ENCODE measurements around the gene OTULINL.

The OTULINL gene

DNA sequence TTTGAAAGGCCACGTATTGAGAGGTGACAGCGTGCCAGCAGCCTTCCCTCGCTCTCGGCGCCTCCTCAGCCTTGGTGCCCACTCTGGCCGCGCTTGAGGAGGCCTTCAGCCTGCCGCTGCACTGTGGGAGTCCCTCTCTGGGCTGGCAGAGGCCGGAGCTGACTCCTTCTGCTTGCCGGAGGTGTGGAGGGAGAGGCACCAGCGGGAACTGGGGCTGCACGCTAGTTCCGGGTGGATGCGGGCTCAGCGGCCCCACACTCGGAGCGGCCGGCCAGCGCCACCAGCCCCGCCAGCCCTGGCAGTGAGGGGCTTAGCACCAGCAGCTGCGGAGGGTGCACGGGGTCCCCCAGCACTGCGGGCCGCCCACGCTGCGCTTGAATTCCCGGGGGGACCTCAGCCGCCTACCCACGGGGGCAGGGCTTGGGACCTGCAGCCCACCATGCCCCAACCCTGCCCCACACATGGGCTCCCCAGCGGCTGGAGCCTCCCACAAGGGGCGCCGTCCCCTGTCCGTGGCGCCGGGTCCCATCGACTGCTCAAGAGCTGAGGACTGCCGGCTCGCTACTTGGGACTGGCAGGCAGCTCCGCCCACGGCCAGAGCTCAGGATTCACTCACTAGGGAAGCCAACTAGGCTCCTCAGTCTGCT lies 4.4 kb upstream of the OTULINL start:
- no peak for DNase-seq (ENCODE audit: low spot score)

DNA sequence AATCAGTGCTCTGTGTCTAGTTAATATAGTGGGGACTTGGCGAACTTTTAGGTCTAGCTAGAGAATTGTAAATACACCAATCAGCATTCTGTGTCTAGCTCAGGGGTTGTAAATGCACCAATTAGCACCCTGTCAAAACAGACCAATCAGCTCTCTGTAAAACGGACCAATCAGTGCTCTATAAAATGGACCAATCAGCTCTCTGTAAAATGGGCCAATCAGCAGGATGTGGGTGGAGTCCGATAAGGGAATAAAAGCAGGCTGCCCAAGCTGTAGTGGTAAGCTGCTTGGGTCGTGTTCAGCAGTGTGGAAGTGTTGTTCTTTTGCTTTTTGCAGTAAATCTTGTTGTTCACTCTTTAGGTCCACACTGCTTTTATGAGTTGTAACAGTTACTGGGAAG lies 3.6 kb upstream of the OTULINL start:
- no peak for DNase-seq (ENCODE audit: low spot score)

DNA sequence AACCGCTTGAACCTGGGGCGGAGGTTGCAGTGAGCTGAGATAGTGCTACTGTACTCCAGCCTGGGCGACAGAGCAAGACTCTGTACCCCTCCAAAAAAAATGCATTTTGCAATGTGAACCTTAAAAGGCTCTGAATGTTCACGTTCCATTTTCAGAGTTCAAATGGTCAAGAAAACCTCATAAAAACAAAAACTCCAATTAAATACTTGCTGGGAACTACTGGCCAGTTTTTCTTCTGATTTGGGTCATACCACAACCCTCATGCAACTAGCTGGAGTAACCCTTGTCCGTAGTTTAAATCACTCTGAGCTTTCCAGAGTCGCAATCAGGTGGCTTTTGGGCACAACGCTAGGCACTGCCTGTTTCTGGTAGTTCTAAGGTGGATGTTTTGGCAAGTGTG lies 2.3 kb upstream of the OTULINL start:
- DNase-seq (ENCODE audit: low spot score), result no peak

DNA sequence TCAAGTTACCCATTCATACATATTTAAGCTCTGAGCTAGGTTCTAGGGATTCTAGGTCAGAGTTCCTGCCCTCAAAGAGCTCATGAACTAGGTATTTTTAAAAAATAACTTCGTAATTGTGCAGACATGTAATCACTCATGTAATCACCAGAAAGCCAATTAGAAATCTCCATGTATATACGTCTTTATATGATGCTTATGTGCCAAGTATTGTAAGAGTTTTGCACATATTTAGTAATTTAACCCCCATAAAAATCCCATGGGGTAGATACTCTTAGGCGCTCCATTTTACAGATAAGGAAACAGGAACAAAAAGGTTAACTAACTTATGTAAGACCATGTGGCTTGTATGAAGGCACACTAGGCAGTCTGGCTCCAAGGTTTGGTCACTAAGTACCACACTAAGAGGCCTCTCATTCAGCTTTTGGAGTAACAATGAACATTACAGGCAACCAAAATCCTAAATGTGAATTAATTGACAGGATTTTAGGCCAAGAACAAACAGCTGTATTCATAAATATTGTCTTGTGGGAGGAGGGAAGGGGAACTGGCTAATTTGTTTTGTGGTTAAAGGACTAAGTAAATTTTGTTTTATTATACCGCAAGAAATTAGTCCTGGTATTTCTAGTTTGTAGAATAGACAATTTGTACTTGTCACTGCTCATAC lies 1.7 kb upstream of the OTULINL start:
- no peak for DNase-seq (ENCODE audit: low spot score)

DNA sequence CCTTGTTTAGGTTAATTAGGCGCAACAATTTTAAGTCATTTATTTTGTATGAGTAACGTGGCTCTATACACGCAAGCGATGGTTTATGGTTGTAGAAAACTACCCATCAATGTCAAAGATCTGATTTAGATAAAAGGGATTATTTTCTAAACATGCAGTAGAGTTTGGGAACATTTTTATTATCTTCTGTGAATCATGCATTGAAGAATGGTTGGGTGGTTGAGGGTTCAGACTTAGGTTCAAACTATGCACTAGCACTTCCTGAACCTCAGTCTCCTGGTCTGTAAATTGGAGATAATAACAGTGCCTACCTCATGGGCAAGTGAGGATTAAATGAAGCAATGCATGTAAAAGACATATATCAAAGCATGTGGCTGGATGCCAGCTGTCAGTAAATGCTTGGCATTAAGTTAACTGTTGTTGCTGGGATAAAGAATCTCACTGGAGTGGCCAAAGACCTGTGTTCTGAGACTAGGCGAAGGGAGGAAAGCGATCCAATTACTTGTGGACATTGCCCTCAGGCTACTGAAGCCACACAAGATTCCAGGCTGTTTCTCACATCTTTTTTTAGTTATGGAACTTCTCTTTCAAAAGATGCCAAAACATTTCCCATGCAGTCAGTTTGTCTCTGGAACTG lies 1.1 kb upstream of the OTULINL start:
- DNase-seq (ENCODE audit: low spot score), result no peak

DNA sequence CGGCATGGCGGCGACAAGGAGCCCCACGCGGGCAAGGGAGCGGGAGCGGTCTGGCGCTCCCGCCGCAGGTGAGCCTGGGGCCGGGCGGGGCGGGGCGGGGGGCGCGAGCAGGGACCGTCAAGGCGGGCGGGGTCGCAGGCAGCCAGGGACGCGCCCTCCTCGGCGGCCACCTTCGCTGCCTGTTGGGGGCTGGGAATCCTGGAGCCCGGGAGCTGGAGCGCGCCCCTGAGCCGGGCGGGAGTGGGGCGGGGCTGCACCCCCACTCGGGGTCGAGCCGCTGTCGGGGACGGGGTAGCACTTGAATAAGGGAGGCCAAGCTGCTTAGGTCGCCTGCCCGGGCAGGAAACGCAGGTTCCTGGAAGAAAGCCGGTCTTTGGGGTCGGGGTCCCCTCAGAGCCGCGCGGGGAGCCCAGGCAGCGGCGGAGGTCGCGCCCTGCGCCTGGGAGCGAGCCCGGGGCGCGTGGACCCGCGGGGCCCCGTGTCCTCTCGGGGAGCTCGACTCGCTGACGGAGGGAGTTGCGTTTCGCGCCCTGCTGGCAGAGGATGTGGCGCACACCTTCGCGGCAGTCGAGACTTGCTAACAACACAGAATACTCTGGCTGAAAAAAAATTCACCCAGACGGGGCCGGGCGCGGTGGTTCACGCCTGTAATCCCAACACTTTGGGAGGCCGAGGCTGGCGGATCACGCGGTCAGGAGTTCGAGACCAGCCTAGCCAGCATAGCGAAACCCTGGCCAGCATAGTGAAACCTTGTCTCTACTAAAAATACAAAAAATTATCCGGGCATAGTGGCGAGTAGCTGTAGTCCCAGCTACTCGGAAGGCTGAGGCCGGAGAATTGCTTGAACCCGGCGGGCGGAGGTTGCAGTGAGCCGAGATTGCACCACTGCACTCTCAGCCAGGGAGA lies 552 bp downstream of the OTULINL start:
- peak; percentile 50 for DNase-seq (ENCODE audit: low spot score)

DNA sequence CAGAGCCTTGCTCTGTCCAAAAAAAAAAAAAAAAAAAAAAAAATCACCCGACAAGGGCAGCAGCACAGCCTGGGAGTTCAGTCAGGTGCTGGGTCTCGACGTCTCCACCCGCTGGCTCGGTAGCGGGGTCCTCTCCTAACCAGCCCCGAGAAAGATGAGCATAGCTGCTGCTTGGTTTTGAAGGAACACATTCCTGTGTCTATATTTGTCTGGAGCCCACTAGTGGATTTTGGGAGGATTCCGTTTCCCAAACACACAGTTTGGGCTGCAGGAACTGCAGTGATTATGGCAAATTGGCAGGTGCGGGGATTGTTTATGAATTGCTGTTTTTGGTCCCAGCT lies 1.2 kb downstream of the OTULINL start:
- no peak for DNase-seq (ENCODE audit: low spot score)

DNA sequence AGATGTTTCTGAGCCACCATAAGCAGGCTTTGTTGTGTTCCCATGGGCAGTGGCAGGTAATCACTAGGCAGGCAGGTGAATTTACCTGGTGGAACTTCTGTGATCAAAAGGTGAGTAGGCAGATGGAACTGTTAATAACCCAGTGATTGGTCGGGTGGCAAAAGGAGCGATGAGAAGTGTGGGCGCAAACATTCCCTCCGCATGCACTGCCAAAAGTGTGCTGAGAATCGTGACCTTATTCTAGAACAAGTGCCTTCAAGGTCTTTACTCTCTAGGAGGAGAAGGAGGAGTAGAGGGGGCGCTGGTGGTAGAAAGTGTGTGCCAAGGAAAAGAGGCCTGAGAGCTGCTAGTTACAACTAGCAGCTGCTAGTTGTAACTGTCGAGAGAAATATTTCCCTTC lies 3.3 kb downstream of the OTULINL start:
- DNase-seq (ENCODE audit: low spot score), result no peak

DNA sequence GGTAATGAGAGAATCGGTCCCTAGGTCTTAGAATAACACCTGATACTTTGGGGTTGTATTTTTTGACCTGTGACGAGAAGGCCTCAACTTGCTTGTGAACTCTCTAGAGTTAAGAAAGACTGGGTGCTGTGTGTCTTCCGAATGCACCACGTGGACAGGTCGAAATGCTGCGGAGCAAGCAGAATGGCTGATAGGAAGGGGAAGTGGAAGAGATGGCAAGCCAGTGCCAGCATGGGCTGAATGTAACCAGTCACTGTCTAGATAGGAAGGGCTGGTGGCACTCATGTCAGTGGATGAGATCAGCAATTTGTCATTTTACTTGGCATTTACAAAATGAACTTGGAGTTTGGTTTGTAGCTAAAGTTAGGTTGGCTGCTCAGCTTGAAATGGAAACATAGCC lies 5.6 kb downstream of the OTULINL start:
- DNase-seq (ENCODE audit: low spot score), result no peak

DNA sequence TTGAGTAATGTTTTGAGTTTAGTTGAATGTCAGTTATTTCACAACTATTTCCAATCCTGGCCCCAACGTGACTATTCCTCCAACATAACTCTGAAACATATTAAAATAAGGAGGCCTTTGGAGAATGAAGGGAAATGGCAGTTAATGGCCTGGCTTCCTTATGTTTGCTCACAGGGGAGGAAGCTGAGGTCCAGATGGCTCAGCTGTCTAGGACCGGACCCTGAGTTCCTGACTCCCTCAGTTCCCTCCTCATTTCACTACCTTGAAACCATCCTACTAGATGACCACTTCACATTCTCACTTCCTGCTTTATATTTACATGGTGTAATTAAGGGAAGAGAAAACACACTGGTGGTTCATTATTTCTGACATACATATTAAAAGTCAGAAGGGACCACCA lies 6.6 kb downstream of the OTULINL start:
- DNase-seq (ENCODE audit: low spot score), result no peak

DNA sequence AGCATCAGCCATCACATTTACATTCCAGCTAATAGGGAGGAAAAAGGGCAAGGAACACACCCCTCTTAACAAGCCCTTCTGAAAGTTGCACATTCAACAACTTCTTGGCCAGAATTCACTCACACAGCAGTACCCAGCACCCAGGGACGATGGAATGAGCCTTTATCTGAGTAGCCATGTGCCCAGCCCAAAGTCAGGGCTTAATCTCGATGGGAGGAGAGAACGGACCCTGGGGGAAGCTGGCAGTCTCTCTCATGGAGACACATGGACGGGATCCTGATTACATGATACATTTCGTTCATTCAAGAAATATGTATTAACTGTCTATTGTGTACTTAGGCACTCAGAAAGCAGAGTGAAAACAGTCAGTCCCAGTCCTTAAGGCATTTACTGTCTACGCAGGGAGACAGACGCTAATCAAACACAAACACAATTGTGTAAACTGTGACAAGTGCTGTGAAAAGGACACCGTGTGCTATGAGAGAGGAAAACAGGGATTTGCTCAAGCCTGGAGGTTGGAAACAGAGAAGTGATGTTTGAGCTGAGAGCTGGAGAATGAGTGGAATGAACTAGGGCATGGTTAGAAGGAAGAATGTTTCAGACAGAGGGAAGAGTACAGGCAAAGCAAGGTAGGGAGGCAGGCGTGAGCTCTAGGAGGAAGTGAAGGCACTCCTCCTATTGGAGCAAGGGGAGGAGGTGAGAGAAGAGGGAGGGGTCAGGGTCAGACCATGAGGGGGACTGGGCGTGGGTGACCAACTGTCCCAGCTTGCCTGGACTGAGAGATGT lies 7.4 kb downstream of the OTULINL start:
- no peak for DNase-seq (ENCODE audit: low spot score)

DNA sequence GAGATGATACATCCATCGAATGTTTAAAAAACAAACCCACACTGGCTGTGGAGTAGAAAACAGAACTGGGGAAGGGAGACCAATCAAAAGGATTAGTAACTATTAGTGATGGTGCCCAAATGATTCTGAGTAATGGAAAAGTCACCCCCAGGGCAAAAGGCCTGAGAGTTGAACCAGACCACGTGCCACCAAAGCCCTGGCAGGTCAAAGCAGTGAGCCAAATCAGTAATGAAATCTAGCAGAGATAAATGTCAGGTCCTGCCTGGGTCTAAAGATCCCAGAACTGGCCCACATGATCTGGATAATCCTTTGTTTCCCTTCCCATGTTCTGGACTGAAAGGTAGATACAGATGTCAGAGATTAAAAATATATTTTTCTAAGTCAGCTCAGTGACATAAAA lies 9.4 kb downstream of the OTULINL start:
- DNase-seq (ENCODE audit: low spot score), result no peak

DNA sequence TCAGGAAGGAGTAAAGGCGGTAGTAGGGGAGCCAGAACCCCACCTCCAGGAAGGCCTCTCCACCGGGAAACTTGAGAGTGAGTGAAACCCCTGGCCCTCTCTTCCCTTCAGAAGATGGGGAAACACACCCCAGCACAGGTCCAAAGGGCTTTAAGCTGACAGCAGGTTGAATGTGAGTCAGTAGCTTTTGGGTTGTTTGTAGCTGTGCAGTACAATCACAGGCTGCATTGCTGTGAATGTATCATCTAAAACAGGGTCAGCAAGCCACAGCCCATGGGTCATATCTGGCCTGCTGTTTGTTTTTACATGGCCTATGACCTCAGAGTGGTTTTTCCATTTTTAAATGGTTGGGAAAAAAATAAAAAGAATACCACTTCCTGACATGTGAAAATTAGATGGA lies 10.0 kb downstream of the OTULINL start:
- DNase-seq (ENCODE audit: low spot score), result no peak

DNA sequence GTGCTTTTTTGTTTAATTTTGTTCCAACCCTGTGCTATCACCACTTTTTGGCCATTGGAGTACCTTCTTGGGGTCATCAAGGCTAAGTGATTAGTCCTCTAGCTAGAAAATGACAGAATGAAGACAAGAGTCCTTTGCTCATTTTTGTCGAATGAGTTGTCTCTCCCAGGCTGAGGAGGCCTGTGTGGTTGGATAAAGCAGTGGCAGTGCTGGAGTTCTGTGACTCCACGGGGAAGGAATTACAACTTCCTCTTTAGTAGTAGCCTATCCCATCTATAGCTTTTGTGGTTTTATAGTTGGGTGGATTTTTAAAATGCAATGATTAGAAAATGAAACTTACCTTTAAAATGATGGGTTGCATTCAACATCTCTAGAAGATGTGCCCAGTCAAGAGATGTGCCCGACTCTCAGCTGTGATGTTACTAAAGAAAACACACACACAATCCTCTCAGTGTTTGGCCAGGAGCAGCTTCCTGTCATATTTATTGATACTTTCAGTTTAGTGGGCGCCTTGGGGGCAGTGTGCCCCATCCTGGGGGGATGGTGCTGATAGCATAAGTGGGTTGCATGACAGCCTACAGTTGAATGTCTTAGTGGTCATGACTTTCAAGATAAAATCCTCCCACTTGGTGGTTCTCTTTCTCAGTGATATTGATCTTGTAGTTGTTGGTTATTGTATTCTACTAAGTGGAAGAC lies 11.9 kb downstream of the OTULINL start:
- DNase-seq (ENCODE audit: low spot score), result no peak

DNA sequence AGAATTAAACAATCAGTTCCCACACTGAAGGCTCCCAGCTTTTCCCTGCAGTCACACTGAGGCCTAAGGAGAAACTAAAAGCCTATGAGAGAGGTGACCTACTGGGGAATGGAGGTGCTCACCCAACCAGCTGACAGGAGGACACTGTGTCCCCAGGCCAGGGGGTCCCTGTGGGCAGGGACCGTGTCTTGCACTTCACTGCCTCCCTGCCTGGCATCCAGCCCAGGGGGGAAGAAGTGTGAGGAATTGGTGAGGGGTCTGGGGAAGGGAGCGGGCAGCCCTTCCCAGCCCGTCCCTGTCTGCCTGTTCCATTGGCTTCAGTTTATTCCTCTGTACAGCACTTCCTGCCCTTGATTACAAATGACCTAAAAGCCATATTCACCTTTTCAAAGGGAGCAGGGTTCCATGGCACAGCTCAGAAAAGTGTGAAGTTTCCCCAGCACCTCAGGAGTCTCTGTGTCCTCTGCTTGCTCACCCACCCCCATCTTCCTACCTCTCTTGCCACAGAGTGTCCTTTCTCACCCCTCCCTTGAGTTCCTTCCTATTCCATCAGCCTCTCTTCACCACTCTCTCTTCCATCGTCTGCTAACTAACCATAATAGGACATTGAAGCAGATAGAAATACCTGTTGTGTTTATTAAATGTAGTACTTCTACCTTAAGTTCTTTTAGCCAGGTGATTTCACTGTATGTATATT lies 12.9 kb downstream of the OTULINL start:
- no peak for DNase-seq (ENCODE audit: low spot score)

DNA sequence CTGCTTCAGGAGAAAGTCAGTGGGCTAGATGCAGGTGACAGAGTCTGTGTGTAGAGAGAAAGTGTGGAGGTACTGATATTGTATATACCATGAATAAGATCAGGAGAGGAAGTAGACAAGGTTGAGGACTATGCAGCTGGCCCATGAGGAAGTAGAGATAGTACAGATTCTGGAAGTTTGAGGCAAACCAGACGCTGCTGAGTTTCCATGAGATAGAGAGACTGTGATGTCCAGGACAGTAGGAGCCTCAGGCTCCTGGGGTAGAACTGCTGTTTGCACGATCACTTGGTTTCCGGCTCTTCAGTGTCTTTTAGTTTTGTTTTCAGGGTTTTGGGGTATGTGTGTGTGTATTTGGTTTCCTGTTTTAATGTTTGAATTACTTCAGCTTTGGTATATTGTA lies 13.6 kb downstream of the OTULINL start:
- no peak for DNase-seq (ENCODE audit: low spot score)

DNA sequence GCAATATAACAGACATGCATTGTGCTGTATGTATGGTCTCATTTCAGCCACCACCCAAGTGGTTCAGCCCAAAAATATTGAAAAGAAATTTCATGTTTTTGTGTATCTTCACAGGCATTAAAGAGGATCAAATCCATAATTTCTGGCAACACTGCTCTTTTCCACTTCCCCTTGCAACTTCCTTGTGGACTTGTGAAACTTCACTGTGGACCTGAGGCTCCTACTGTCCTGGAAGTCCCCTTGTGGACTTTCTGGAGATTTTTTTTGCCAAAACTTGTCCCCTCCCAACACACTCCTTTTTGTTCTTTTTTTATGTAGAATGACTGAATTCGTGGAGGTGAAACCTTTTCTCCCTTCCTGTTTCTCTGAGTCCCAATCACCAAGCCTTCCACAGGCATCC lies 14.3 kb downstream of the OTULINL start:
- no peak for DNase-seq (ENCODE audit: low spot score)

DNA sequence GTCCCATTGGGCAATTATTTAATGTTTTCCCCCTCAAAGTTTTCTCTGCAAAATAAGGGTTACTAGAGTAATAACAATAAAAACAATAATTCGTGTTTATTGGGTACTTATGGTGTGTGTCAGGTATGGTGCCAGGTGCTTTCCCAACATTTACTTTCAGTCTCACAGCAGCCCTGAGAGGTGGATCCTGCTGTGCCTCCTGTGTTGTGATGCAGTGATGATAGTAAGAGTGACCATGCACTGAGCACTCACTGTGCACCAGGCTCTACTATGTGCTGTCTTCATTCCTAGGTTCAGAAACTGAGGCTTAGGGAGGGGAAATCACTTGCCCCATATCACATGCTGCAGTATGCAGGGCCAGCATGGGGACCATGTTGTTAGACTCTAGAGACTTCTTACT lies 15.5 kb downstream of the OTULINL start:
- DNase-seq (ENCODE audit: low spot score), result no peak

DNA sequence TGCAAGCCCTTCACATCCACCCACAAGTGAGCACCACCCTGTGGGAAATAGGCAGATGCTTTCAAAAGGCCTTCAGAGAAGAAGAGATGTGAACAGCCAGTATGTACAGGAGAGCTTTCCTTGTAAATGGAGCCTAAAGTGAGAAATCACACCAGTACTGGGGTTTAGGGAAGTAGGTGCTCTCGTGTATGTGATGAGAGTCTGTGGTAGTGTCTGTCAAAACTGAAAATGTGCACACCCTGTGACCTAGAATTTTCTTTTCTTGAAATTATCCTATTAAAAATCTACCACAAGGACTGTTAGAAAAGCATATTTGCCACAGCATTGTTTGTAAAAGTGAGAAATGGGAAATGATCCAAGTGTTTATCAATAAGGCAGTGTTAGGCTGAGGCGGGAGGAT lies 16.6 kb downstream of the OTULINL start:
- no peak for DNase-seq (ENCODE audit: low spot score)

DNA sequence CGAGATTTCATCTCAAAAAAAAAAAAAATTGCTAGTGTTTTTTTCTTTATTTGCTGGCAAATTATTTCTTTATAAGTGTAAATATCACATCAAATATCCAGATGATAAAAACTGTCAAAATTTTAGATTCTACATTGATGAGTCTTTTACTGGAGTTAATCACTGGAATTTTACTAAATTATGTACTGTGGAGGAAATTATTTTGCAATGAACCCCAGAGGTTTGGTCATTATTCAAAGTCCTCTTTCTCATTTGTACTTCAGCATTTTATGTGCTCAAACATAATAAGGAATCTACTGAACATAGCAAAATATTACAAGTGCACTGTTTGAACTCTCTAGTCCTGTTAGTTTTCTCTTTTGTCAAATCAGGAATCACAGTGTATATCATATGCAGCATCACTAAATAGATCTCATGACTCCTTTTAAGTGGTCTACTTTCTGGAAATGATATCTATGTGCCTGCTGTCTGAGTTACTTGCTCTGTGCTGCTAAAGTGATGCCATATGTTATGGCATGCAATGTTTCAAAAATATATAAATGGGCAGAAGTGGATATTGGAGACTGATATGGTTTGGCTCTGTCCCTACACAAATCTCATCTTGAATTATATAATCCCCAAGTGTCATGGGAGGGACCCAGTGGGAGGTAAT lies 18.0 kb downstream of the OTULINL start:
- no peak for DNase-seq (ENCODE audit: low spot score)
